GM21360 (cell line): ENCODE data around the gene EFEMP2.
"Not testable (repeated sequence)": the region's sequence is repeated elsewhere in the genome, so short reads cannot be mapped to it uniquely, and the experiment has no call there.

Experiments used
- ATAC-seq: cut with Tn5 transposase; IDR thresholded peaks from one replicate; pipeline ENCODE4 v1.9.1; 2021; ENCODE audit warnings: mild to moderate bottlenecking, moderate library complexity; ENCODE audit not compliant: unreplicated experiment

EFEMP2 gene

DNA sequence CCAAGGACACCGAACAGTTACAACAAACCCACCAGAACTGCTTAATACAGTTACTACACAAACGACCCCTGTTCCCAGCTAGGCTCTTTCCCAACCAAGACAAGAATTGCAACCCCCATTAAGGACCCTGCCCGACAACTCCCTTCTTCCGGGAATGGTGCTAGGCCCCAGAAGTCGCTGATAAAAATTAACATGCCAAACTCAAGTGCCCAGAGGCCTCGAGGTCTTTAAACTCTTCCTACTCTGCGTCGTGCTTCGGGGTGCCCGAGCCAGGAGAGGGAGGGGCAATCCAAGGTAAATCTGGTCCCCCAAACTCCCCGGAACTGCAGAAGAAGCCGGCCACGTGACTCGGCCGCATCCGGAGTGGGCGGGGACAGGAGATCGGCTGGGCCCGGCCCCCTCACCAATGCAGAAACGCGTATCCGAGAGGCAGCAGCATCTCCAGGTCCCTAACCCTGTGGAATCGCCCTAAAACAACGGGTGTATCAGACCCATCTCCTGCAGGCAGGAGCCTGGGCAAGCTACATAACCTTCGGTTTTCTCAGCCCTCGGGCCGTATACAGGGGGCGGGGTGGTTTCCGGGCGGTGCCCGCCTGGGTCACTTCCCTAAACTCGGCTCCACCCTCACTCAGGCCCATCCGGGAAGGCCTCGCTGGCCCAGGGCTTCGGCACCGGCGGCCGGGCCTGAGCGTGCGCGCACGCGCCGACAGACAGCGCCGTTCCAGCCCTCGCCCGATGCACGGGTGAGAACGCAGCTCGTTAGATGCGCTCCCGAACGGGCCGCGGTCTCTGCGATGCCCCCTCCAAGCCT, 15.7 kb downstream of the EFEMP2 start:
- peak; percentile 26 for ATAC-seq

DNA sequence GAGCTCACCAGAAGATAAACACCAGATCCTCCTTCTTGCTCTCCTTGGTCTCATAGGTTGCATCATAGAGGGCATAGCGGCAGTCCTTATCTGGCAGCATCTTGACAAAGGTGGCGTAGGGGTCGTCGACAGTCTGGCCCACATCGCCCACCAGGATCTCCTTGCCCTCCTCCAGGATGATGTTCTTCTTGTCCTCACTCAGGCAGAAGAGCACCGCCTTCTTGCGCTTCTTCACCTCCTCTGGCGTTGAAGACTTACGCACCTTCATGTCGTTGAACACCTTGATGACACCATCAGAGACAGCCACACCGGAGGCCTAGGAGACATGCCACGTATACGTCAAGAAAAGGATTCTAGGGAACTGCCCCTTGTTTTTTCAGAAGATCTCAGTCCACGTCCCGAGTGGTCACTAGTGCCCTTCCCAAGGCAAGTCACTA, 16.7 kb downstream of the EFEMP2 start:
- no peak for ATAC-seq

DNA sequence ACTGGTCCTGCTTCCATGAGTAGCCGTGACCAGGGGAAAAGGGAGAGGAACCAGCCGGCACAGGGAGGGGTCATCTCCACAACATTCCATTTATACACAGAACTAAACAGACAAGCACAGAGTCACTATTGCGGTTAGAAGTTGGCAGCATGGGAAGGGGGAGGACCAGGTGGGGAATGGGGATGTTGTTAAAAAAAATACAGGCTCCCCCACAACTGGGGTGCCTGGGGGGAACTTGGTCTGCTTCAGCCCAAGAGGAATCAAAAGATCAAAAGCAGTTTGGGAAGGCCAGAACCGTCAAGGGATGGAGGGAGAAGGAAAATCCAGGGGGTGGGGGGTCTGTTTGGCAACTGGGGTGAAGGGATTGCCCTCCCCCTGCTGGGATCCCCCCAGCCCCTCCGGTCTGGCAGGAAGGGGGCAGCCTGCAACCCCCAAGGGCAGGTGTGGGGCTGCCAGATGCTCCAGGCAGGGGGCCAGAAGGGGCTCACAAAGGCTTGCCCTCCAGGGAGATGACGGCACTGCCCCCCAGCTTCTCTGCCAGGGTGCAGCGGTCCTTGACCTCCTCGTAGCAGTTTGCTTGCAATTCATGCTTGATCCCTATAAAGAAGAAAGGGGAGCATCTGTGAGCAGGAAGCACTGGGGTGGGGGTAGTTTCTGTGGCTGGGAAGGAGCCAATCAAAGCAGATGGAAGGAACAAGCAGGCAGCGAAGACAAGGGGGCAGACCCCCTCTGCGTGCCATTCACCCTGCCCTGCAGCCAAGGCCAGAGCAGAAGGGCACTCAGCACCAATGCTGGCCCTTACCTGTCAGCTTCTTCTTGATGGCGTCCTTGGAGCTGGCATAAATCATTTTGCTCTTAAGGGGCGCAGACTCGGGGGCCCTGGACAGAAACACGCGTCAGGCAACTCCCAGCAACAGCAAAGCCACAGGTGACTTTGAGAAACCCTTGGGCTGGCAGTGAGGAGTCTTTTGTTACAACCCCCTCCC, 17.5 kb downstream of the EFEMP2 start:
- no peak for ATAC-seq

DNA sequence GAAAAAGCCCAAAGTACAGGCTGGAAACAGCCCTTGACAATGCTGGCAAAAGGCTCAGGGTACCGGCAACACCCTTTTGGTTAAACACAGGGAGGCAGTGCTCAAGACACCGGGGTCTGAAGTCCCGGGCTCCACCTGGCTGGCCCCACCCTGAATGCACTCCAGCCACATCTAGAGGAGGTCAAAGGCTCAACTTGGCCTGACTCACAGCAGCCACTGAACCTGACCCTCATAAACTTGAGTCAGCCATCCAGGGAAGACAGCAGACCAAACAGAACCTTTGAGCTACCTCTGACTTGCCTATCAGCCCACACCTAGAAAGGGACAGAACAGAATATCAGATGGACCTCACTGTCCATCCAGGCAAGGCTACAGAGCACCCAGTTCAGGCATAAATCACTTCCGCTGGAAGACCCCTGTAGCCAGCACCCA, 18.4 kb downstream of the EFEMP2 start:
- ATAC-seq, result no peak

DNA sequence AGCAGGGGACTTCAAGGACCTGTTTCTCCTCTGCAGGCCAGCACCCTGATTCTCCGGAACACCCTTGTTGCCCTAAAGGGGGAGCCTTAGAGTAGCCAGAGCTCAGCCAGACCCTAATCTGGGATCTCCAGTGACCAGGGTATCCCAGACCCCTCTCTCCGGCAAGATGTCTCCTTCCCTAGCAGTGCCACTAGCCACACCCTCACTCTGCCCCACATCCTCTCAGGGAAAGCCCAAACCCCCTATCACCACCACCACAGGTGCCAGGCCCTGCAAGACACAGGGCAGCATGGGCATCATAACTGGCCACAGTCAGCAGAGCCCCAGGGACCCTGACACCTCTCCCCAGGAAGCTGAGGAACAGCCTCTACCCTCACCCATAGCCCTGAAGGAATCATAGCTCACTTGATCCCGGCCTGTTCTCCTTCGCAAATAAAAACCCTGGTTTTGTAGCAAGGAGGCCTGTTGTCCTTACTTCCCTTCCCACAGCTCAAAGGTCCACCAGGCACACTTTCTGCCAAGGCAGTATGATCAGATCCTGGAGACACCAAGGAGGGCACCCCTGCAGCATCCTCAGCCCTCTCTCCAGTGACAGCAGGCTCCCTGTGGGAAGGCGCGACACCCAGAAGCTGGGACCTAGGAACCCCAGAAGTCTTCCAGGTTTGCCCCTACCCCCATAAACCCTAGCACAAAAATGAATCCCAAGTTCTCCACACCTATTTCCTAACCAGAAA, 19.2 kb downstream of the EFEMP2 start:
- no peak for ATAC-seq

DNA sequence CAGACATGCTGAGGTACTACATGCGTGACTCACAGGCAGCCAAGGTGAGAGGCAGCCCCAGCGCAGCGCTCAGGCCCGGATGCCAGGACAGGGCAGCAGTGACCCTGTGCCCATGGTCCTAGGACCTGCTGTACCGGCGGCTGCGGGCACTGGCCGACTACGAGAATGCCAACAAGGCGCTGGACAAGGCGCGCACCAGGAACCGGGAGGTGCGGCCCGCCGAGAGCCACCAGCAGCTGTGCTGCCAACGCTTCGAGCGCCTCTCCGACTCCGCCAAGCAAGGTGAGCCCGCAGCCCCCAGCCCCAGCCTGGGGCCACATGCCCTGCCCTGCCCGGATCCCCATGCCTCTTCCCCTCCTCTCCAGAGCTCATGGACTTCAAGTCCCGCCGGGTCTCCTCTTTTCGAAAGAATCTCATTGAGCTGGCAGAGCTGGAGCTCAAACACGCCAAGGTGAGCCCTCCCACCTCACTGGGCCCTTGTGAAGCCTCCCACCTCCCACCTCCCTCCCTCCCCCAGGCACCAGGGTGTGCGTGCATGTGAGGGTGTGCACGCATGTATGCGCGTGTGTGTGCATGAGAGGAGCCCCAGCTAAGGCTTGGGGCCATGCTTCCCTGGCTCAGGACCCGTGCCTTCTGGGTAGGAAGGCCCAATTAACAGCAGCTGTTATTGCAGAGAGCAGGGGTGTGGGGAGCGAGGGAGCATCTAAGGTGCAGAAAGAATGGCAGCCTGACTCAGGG, 19.9 kb downstream of the EFEMP2 start:
- ATAC-seq, result no peak

DNA sequence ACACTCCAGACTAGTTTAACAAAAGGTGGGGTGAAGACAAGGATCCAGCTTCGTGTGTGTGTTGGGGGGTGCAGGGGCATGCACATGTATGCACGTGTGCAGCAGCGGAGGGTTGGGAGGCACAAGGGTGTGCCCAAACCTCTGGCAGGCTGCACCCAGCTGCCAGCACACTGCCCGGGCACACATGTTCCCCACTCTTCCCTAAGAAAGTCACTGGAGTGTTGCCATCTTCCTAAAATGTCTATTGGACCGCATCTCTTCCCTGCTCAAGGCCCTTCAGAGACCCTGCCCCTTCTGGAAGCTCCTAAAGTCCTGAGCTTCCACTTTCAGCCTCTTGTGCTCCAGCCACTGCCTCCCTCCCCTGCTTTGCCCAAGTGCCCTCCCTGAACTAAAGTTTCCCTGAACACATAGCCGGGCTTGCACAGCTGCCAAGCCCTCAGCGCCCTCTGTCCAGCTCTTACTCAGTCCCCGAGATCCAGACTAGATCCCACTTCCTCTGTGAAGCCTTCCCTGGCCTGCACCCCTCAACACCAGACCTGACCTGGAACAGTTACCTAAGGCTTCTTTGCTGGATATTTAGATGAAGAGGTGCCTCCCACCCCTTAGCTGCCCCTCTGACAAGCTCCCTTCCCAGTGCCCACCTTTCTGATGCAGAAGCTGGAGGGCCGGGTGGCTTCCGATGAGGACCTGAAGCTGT, 20.6 kb downstream of the EFEMP2 start:
- ATAC-seq, result no peak

DNA sequence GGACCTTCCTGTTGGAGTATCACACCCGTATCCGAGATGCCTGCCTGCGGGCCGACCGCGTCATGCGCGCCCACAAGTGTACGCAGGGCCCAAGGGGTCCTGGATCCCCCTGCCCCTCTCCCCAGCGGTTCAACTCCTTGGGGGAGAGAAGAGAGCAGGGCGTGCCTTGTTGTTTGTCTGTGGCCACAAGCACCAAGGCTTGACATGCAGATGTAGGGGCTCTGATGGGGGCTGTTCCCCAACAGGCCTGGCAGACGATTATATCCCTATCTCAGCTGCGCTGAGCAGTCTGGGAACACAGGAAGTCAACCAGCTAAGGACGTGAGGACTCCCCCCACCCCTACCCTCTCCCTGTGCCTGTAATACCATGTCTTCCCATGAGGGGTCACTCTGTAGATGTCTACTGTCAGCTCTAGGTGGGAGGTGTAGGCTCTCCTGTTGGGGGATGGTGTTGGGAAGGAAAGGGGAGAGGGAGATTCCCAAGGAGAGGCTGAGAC, 21.5 kb downstream of the EFEMP2 start:
- no peak for ATAC-seq

DNA sequence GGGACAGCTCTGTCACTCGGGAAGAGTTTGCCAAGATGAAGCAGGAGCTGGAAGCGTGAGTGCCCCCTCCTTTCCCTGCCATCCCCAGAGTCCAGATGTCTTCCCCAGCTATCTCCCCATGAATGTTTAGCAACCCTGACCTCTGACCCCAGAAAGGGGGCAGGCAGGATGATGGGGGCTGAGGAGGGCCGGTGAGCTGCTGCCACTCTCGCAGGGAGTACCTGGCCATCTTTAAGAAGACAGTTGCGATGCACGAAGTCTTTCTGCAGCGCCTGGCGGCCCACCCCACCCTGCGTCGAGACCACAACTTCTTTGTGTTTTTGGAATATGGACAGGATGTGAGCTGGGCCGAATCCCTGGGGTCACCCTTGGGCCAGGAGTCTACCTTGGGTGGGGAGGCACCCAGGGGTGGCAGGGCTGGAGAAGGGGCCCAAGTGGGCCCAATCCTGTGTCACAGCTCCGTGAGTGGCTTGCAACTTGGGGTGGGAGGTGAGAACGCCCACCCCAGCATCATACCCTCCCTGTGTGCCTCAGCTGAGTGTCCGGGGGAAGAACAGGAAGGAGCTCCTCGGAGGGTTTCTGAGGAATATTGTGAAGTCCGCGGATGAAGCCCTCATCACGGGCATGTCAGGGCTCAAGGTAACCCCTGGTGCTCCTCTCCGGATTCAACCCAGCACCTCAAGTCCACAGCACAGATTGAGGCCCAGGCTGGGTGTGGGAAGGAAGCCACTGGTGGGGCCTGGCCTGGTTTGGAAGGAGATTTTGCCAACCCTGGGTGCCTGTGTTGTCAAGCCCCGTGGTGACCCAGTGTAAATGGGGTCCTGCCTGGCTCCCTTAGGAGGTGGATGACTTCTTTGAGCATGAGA, 22.1 kb downstream of the EFEMP2 start:
- no peak for ATAC-seq

DNA sequence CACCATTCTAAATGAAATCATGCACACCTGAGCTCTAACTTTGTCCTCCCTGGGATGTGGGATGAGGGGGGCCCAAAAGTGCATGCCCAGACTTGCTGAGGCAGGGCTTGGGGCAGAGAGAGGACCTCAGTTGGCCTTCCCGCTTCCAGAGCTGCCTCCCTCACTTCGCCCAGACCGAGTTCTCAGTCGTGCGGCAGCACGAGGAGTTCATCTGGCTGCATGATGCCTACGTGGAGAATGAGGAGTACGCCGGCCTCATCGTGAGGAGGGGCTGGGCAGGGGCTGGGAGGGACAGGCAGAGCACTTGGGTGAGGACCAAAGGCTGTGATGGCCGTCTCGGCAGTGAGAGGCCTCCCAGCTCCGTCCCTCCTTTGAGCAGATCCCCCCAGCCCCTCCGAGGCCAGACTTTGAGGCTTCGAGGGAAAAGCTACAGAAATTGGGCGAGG, 22.8 kb downstream of the EFEMP2 start:
- no peak for ATAC-seq

DNA sequence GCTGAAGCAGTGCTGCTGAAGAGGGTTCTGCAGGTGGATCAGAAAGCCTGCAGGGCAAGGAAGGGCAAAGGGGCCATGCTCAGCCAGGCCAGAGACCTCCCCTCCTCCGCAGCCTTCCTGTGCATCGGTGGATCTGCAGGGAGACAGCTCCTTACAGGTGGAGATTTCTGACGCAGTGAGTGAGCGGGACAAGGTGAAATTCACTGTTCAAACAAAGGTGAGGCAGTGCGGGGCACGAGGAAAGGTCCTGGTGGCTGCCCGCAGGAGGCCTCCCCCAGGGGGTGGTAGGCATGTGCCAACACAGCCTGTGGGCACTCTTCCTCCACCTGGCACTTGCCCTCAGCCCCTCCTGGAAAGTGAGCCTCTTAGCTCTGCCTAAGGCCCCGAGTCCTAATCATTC, 23.2 kb downstream of the EFEMP2 start:
- ATAC-seq, result no peak

DNA sequence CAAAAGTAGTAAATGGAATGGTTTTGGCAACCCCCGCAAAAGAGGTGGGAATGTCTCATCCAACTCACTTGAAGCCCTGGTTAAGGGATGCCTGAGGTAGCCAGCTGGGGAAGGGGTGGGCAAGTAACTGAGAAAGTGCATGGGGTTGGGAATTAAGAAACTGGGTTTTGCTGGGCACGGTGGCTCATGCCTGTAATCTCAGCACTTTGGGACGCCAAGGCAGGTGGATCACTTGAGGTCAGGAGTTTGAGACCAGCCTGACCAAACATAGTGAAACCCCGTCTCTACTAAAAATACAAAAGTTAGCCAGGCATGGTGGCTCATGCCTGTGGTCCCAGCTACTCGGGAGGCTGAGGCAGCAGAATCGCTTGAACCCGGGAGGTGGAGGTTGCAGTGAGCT, 23.9 kb downstream of the EFEMP2 start:
- ATAC-seq, result not testable (repeated sequence)

DNA sequence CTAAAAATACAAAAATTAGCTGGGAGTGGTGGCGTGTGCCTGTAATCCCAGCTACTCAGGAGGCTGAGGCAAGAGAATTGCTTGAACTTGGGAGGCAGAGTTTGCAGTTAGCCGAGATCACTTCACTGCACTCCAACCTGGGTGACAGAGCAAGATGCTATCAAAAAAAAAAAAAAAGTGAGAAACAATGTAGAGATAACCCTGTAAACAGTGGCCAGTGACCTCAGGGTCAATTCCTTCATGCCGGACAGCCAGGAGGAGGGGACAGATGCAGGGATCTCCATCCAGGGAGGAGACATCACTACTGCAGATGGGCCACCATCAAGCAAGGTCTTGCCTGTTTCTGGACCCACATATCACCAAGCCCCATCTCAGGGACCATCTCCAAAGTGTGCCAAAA, 24.9 kb downstream of the EFEMP2 start:
- ATAC-seq, result no peak

DNA sequence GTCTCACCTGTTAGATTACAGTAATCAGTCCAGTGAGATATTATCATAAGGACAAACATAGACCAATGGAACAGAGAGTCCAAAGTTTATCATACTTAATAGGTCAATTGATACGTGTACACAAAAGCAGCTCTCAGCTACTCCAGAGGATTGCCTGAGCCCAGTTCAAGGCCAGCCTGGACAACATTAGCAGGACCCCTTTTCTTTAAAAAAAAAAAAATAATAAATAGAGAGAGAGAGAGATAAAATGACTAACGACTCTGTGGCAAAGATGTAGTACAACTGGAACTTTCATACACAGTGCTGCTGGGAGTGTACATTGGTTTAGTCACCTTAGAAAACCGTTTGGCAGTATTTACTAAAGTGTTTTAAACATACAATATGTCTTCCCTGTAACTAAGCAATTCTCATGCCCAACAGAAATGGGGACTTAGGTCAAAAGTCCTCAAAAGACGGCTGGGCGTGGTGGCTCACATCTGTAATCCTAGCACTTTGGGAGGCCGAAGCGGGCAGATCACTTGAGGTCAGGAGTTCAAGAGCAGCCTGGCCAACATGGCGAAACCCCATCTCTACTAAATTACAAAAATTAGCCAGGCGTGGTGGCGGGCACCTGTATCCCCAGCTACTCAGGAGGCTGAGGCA, 28.2 kb downstream of the EFEMP2 start:
- ATAC-seq, result no peak

DNA sequence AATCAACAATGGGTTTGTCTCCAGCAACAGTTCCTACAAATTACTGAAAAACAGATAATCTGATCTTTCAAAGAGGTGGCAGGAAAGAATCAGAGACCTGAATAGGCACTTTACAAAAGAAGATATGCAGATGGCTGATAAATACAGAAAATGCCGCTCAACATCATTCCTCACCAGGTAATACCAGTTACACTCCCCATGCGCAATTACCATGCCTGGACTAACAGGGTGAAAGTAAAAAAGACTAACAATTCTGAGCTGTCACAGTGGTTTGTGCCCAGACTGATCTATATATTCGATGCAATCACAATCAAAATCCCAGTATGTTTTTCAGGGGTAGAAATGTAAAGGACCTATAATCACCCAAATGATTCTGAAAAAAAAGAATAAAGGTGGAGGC, 28.8 kb downstream of the EFEMP2 start:
- no peak for ATAC-seq

DNA sequence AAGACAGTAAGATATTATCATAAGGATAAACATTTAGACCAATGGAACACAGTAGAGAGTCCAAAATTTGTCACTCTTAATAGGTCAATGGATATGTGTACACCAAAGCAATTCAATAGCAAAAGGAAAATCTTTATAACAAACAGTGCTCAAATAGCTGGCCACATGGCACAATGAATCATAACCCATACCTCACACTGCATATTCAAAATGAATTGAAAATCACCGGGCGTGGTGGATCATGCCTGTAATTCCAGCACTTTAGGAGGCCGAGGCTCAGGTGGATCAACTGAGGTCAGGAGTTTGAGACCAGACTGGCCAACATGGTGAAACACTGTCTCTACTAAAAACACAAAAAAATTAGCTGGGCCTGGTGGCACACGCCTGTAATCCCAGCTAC, 30.5 kb downstream of the EFEMP2 start:
- no peak for ATAC-seq

DNA sequence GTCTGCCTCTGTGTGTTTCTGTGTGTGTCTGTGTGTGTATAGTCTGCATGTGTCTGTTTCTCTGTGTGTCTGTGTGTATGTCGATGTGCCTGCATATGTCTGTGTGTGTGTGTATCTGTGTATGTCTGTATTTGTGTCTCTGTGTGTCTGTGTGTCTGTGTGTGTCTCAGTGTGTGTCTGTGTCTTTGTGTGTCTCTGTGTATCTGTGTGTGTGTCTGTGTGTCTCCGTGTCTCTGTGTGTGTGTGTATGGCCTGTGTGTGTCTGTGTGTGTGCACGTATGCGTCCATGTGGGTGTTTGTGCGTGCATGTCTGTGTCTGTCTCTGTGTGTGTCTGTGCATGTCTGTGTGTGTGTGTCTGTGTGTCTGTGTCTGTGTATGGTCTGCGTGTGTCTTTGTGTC, 38.4 kb downstream of the EFEMP2 start:
- ATAC-seq, result no peak
